Stomach smooth muscle (tissue), 2 donors: Measurements from ENCODE around the gene INKA1.

Experiments used
- H3K27ac ChIP-seq: one replicate; pipeline ENCODE4 v1.7.0; 2013; ENCODE audit warnings: mild to moderate bottlenecking, low read length, inconsistent platforms
- H3K27me3 ChIP-seq, 2 donors: one replicate each; pipeline ENCODE4 v1.7.0; 2013; ENCODE audit warnings: low read length in 2 of 2; ENCODE audit not compliant: insufficient read depth in 2 of 2, control insufficient read depth in 1 of 2
- H3K36me3 ChIP-seq, 2 donors: one replicate each; pipeline ENCODE4 v1.7.0; 2013; ENCODE audit warnings: low read length in 2 of 2; ENCODE audit not compliant: control insufficient read depth in 2 of 2, insufficient read depth in 2 of 2
- H3K4me1 ChIP-seq: one replicate; pipeline ENCODE4 v1.7.0; 2013; ENCODE audit warnings: low read length; ENCODE audit not compliant: control insufficient read depth, insufficient read depth
- H3K4me3 ChIP-seq, 2 donors: one replicate each; pipeline ENCODE4 v1.7.0; 2013; ENCODE audit warnings: low read length in 2 of 2
- H3K9ac ChIP-seq, 2 donors: one replicate each; pipeline ENCODE4 v1.7.0; 2013; ENCODE audit warnings: low read length in 2 of 2, mild to moderate bottlenecking in 1 of 2
- H3K9me3 ChIP-seq, 2 donors: one replicate each; pipeline ENCODE4 v1.7.0; 2013; ENCODE audit warnings: low read length in 2 of 2; ENCODE audit not compliant: control insufficient read depth in 2 of 2
- donor health status: healthy.
- donor health status: Pancreatic carcinoma.

INKA1 gene

DNA sequence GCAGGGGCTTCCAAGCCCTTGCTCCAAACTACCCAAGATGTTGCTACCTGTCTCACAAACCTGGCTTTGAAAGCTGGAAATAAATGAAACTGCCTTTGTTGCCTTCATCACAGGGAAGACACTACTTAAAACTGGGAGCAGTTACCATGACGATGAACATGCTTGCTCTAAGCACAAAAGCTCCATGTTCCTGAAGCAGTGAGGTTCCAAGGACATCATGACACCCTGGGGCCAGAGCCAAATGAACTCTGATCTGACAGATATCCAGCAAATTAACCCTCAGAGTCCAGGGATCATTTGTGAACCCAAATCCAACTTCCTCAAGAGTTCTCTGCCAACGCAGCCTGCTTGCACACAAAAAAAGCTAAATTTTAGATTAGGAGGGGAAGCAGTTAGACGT is 42.6 kb downstream of the INKA1 start:
- Histone ChIP-seq H3K36me3 (no peaks in the 10 kb centered on the region), H3K27me3 (no peaks in the 10 kb centered on the region), H3K9me3 (no peaks in the 10 kb centered on the region), H3K9ac (no peak overlapping the region), H3K27ac (no peak overlapping the region), H3K4me3 (no peak overlapping the region), H3K4me1 (peaks cover 4% of the 10 kb centered on the region)
